A549 (cell line): Measurements from ENCODE around the gene ARHGEF11. TPM values are rescaled to one million over a fixed set of nuclear protein-coding genes. Genes with fewer than 3 reads are reported as not detected.
"Not testable (repeated sequence)": the region's sequence is repeated elsewhere in the genome, so short reads cannot be mapped to it uniquely, and the experiment has no call there.

ENCODE experiments used
- ATAC-seq, 2 experiments: fragments of 200-7000 bp in 1 of 2; fragments of >200 bp in 1 of 2; cut with Nextera tagmentation in 1 of 2; cut with Tn5 transposase in 1 of 2; 3 replicates each; pipeline versions ENCODE4 v1.8.0 to v1.9.1; 2018 to 2020; ENCODE audit warnings: mild to moderate bottlenecking in 1 of 2, moderate library complexity in 1 of 2
- CTCF ChIA-PET: fragments of 300-600 bp; sonication (Branson Sonifier 250); formaldehyde crosslinking; extraction: SDS; loops from one replicate; lab custom pipeline; 2021; ENCODE audit warnings: antibody characterized with exemption, inconsistent platforms; lab: Yijun Ruan, JAX
- POLR2A ChIA-PET: fragments of 350-600 bp; formaldehyde crosslinking; extraction: SDS; loops from one replicate; lab custom pipeline; 2021; ENCODE audit warnings: antibody characterized with exemption, inconsistent platforms; lab: Yijun Ruan, JAX
- DNase-seq, 2 experiments: peaks; one replicate each; pipeline versions ENCODE4 v3.0.0 to v3.0.0-alpha.2; 2011 to 2016; ENCODE audit warnings: low read depth in 1 of 2, low spot score in 1 of 2
- FAIRE-seq: peaks from 2 replicates; lab custom pipeline; 2011; peaks lifted over from hg19 to GRCh38; lab: Jason Lieb, UNC
- H3K27ac ChIP-seq, 2 experiments: fragments of >200 bp; sonication (Bioruptor Twin); formaldehyde crosslinking; 3 replicates each; pipeline ENCODE4 v1.5.1; 2016 to 2017
- H3K4me1 ChIP-seq: fragments of >200 bp; sonication (Bioruptor Twin); formaldehyde crosslinking; 3 replicates; pipeline ENCODE4 v1.6.1; 2016
- H3K4me2 ChIP-seq: fragments of >200 bp; sonication (Bioruptor Twin); formaldehyde crosslinking; 3 replicates; pipeline ENCODE4 v1.6.1; 2016
- H3K4me3 ChIP-seq: fragments of >200 bp; sonication (Bioruptor Twin); formaldehyde crosslinking; 3 replicates; pipeline ENCODE4 v1.5.1; 2016
- H3K9me3 ChIP-seq: fragments of >200 bp; sonication (Bioruptor Twin); formaldehyde crosslinking; 3 replicates; pipeline ENCODE4 v1.6.1; 2016
- BHLHE40 ChIP-seq: IDR thresholded peaks from 2 replicates; pipeline ENCODE4 v1.6.1; 2012; ENCODE audit warnings: low read depth, low read length, inconsistent platforms
- CHD4 ChIP-seq: fragments of 200-600 bp; sonication (generic); IDR thresholded peaks from 2 replicates; pipeline ENCODE4 v1.6.1; 2016; ENCODE audit warnings: antibody characterized with exemption, mild to moderate bottlenecking, borderline replicate concordance
- CTCF ChIP-seq: fragments of >200 bp; sonication (Bioruptor Twin); formaldehyde crosslinking; IDR thresholded peaks from 3 replicates; pipeline ENCODE4 v1.5.1; 2016
- EHMT2 ChIP-seq: fragments of 200-600 bp; sonication (generic); IDR thresholded peaks from 2 replicates; pipeline ENCODE4 v1.6.1; 2016; ENCODE audit warnings: antibody characterized with exemption, low read depth, mild to moderate bottlenecking, moderate library complexity
- GATA3 ChIP-seq: IDR thresholded peaks from 2 replicates; pipeline ENCODE4 v1.6.1; 2012; ENCODE audit warnings: borderline replicate concordance
- HEYL ChIP-seq: fragments of 250-450 bp; sonication (Bioruptor Pico); IDR thresholded peaks from 2 replicates; pipeline ENCODE4 v1.8.0; 2021; ENCODE audit warnings: mild to moderate bottlenecking, moderate library complexity
- JUN ChIP-seq, 2 experiments: fragments of >200 bp; sonication (Bioruptor Twin); formaldehyde crosslinking; IDR thresholded peaks; 2 replicates in 1 of 2; 3 replicates in 1 of 2; pipeline ENCODE4 v1.6.1; 2016 to 2017
- MAZ ChIP-seq: fragments of 150-350 bp; IDR thresholded peaks from 2 replicates; pipeline ENCODE4 v1.6.1; 2014; ENCODE audit warnings: antibody characterized with exemption, low read depth, low read length, borderline replicate concordance
- TP53 ChIP-seq: fragments of 250-450 bp; sonication (Bioruptor Pico); IDR thresholded peaks from 2 replicates; pipeline ENCODE4 v1.5.0; 2021; ENCODE audit warnings: mild to moderate bottlenecking, moderate library complexity
- ZFP36 ChIP-seq: fragments of 450-650 bp; IDR thresholded peaks from 2 replicates; pipeline ENCODE4 v1.6.1; 2014; ENCODE audit warnings: borderline replicate concordance; ENCODE audit not compliant: partially characterized antibody
- ZSCAN20 ChIP-seq: fragments of 250-450 bp; sonication (Bioruptor Pico); IDR thresholded peaks from 2 replicates; pipeline ENCODE4 v1.8.0; 2022; ENCODE audit warnings: mild to moderate bottlenecking, moderate library complexity
- WGBS: methylation state at CpG from one replicate; pipeline ENCODE4 v1.1.6; 2017; ENCODE audit errors: missing lambda C conversion rate; 5-methylcytosine and 5-hydroxymethylcytosine counted together
- polyA plus RNA-seq, 4 experiments: library from polyadenylated mRNA; depleted of rRNA in 3 of 4; stranded (reverse); fragments of >200 nt; fragmentation: RNase III in 1 of 4; extraction: RNeasy Plus Mini Kit Qiagen cat#74134 plus additional on column Dnase treatment in 1 of 4; gene quantifications; 2 replicates in 3 of 4; 3 replicates in 1 of 4; pipeline ENCODE4 v1.2.3, GENCODE V29; 2011 to 2017
- TF ChIP-seq, protein P1 (sequence below): IDR thresholded peaks from 2 replicates; pipeline ENCODE4 v1.6.1; 2012; ENCODE audit warnings: low read depth, borderline replicate concordance
- TF ChIP-seq, protein P2 (sequence below): fragments of 150-350 bp; IDR thresholded peaks from 2 replicates; pipeline ENCODE4 v1.6.1; 2014; ENCODE audit warnings: low read depth, mild to moderate bottlenecking, low read length
- TF ChIP-seq, protein P3 (sequence below): fragments of 250-450 bp; sonication (Bioruptor Pico); IDR thresholded peaks from 2 replicates; pipeline ENCODE4 v1.5.0; 2021; ENCODE audit warnings: mild to moderate bottlenecking, moderate library complexity, borderline replicate concordance
- TF ChIP-seq, protein P4 (sequence below): fragments of 450-650 bp; IDR thresholded peaks from 2 replicates; pipeline ENCODE4 v1.6.1; 2014; ENCODE audit warnings: antibody characterized with exemption

Gene ARHGEF11
- polyA plus RNA-seq, 2 of the 4 experiments (the other 2 are of a cell fraction) = 15.7 to 17.1 TPM

GRCh38 chr1:156927215-156928042, 118.1 kb downstream of the ARHGEF11 start (continued):
- TF ChIP-seq CTCF (peak; percentile 82), ZFP36 (no peak), HEYL (no peak), EHMT2 (no peak), MAZ (0 out of 2 replicates have a peak, but pooled peaks have one; percentile 55)
- TF ChIP-seq, protein P1, sequence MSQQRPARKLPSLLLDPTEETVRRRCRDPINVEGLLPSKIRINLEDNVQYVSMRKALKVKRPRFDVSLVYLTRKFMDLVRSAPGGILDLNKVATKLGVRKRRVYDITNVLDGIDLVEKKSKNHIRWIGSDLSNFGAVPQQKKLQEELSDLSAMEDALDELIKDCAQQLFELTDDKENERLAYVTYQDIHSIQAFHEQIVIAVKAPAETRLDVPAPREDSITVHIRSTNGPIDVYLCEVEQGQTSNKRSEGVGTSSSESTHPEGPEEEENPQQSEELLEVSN = 0 out of 2 replicates have a peak, but pooled peaks have one; percentile 40
- TF ChIP-seq, protein P2, sequence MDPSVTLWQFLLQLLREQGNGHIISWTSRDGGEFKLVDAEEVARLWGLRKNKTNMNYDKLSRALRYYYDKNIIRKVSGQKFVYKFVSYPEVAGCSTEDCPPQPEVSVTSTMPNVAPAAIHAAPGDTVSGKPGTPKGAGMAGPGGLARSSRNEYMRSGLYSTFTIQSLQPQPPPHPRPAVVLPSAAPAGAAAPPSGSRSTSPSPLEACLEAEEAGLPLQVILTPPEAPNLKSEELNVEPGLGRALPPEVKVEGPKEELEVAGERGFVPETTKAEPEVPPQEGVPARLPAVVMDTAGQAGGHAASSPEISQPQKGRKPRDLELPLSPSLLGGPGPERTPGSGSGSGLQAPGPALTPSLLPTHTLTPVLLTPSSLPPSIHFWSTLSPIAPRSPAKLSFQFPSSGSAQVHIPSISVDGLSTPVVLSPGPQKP = no peak

DNA sequence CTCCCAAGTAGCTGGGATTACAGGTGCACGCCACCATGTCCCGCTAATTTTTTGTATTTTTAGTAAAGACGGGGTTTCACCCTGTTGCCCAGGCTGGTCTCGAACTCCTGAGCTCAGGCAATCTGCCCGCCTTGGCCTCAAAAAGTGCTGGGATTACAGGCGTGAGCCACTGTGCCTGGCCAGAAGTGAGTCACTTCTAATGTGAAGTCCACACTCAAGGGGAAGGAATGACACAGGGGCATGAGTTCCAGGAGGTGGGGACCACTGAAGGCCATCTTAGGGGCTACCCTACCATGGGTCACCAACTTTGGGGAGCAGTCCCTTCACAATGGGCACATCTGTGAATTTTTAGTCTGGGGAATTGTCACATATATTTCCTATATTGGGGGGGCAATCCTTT, 118.8 kb downstream of the ARHGEF11 start:
- CTCF ChIA-PET = interaction anchor here (1.0 to 11.4 kb wide), 18 partner anchors 10 to 245 kb away, joined by 3 to 341 read pairs (median 20); partner anchors contain the start of genes CRABP2, INSRR, NTRK1 and PEAR1
- DNase-seq, H3K27ac ChIP-seq, ATAC-seq, H3K4me2 ChIP-seq, H3K4me3 ChIP-seq, FAIRE-seq, POLR2A ChIA-PET, H3K9me3 ChIP-seq, H3K4me1 ChIP-seq: not testable (repeated sequence)
- WGBS = 86% methylated on average over 6 of the region's 6 CpGs

DNA sequence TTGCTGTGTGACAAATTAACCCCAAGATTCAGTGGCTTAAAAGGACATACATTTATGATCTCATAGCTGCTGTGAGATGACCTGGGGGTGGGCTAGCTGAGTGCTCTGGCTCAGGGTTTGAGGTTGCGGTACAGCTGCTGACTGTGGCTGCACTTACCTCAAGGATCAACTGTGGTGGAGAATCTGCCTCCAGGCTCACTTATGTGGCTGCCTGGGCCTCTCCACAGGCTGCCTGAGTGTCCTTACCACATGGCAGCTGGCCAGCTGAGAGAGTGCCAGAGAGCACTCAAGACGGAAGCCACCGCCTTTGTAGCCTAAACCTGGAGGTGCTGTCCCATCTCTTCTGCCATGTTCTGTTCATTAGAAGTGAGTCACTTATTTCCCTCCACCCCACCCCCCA, 119.4 kb downstream of the ARHGEF11 start:
- Histone ChIP-seq H3K4me3 (no peak overlapping the region), H3K9me3 (no peaks in the 10 kb centered on the region), H3K4me1 (peaks cover 7% of the 10 kb centered on the region; the same call in 1 of the 3 replicates), H3K27ac (no peak overlapping the region), H3K4me2 (no peak overlapping the region)
- 80% methylated on average over 3 of the region's 3 CpGs for WGBS
- peak in 1 of 2 experiments; percentile 27 for DNase-seq
- CTCF ChIA-PET = interaction anchor here (0.6 to 11.4 kb wide), 14 partner anchors 10 to 441 kb away, joined by 3 to 341 read pairs (median 24); partner anchors contain the start of genes INSRR, NTRK1 and PEAR1
- TF ChIP-seq BHLHE40 (no peak), JUN (IDR thresholded peaks at IDR 0.05) (no peak), HEYL (no peak), ZFP36 (no peak), TP53 (CRISPR knock-in tag) (no peak), ZSCAN20 (CRISPR knock-in tag) (no peak), GATA3 (no peak), CHD4 (no peak)
- TF ChIP-seq, protein P3, sequence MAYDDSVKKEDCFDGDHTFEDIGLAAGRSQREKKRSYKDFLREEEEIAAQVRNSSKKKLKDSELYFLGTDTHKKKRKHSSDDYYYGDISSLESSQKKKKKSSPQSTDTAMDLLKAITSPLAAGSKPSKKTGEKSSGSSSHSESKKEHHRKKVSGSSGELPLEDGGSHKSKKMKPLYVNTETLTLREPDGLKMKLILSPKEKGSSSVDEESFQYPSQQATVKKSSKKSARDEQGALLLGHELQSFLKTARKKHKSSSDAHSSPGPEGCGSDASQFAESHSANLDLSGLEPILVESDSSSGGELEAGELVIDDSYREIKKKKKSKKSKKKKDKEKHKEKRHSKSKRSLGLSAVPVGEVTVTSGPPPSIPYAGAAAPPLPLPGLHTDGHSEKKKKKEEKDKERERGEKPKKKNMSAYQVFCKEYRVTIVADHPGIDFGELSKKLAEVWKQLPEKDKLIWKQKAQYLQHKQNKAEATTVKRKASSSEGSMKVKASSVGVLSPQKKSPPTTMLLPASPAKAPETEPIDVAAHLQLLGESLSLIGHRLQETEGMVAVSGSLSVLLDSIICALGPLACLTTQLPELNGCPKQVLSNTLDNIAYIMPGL (CRISPR knock-in tag) = no peak
- TF ChIP-seq, protein P4, sequence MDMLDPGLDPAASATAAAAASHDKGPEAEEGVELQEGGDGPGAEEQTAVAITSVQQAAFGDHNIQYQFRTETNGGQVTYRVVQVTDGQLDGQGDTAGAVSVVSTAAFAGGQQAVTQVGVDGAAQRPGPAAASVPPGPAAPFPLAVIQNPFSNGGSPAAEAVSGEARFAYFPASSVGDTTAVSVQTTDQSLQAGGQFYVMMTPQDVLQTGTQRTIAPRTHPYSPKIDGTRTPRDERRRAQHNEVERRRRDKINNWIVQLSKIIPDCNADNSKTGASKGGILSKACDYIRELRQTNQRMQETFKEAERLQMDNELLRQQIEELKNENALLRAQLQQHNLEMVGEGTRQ = no peak
- no peak for FAIRE-seq
- no peak for ATAC-seq
- POLR2A ChIA-PET = no interaction called here
